Lung (tissue), 12 donors: ENCODE measurements around the gene EIF3M. TPM values are rescaled to one million over a fixed set of nuclear protein-coding genes. Genes with fewer than 3 reads are reported as not detected.

Source experiments
- ATAC-seq: fragments of 200-7000 bp; cut with Tn5 transposase; one replicate; pipeline ENCODE4 v1.9.1; 2020; ENCODE audit warnings: moderate number of reproducible peaks; ENCODE audit not compliant: insufficient read depth, low FRiP score
- DNase-seq, 3 donors: peaks; one replicate each; pipeline ENCODE4 v3.0.0-alpha.2; 2013 to 2017
- H3K27ac ChIP-seq, 2 donors: one replicate each; pipeline ENCODE4 v1.5.1; 2013; ENCODE audit warnings: mild to moderate bottlenecking in 2 of 2, moderate library complexity in 2 of 2, control low read depth in 1 of 2, inconsistent platforms in 1 of 2, low read depth in 1 of 2, low read length in 1 of 2
- H3K27me3 ChIP-seq, 3 donors: one replicate each; pipeline ENCODE4 v1.5.1; 2013; ENCODE audit warnings: low read length in 2 of 3; ENCODE audit not compliant: control insufficient read depth in 3 of 3, insufficient read depth in 3 of 3
- H3K36me3 ChIP-seq, 4 donors: one replicate each; pipeline ENCODE4 v1.5.1; 2013; ENCODE audit warnings: low read length in 4 of 4, mild to moderate bottlenecking in 1 of 4, moderate library complexity in 1 of 4; ENCODE audit not compliant: control insufficient read depth in 4 of 4, insufficient read depth in 4 of 4
- H3K4me1 ChIP-seq, 5 donors: one replicate each; pipeline ENCODE4 v1.5.1; 2013; ENCODE audit warnings: low read length in 5 of 5, mild to moderate bottlenecking in 2 of 5, moderate library complexity in 1 of 5; ENCODE audit not compliant: control insufficient read depth in 5 of 5, insufficient read depth in 5 of 5
- H3K4me3 ChIP-seq: one replicate; pipeline ENCODE4 v1.5.1; 2013; ENCODE audit warnings: mild to moderate bottlenecking, control low read depth, moderate library complexity
- H3K9ac ChIP-seq, 2 donors: one replicate each; pipeline ENCODE4 v1.5.1; 2013; ENCODE audit warnings: low read length in 2 of 2, control low read depth in 1 of 2; ENCODE audit not compliant: insufficient read depth in 1 of 2
- H3K9me3 ChIP-seq, 4 donors: one replicate each; pipeline ENCODE4 v1.5.1; 2013; ENCODE audit warnings: low read length in 3 of 4, mild to moderate bottlenecking in 1 of 4, moderate library complexity in 1 of 4; ENCODE audit not compliant: control insufficient read depth in 4 of 4, insufficient read depth in 3 of 4
- CTCF ChIP-seq: IDR thresholded peaks from 2 replicates; pipeline ENCODE4 v1.5.1; 2012; ENCODE audit warnings: mild to moderate bottlenecking; ENCODE audit errors: control extremely low read depth, extremely low read depth
- WGBS, 2 donors: extraction: QIAGEN DNeasy Blood & Tissue Kit; methylation state at CpG; one replicate each; pipeline ENCODE4 v1.1.7; 2013; 5-methylcytosine and 5-hydroxymethylcytosine counted together
- polyA plus RNA-seq, 2 donors: library from polyadenylated mRNA; stranded (reverse); fragments of 200-250 nt; gene quantifications; one replicate each; pipeline ENCODE4 v1.2.1, GENCODE V29; 2013
- total RNA-seq, 2 donors: library from RNA; depleted of rRNA in 1 of 2; stranded (reverse); fragments of >200 nt in 1 of 2; gene quantifications; one replicate each; pipeline ENCODE4 v1.2.1, GENCODE V29; 2014 to 2021
- donor health status: control.
- donor health status: control.
- donor health status: Bipolar disorder and iron deficiency.
- donor health status: healthy.
- donor health status: DM: yes; HTN: yes; CAD: no.

EIF3M gene
- total and polyA plus RNA-seq, 4 donors = 168 to 247 (median 208) TPM

GRCh38 chr11:32574421-32574820 lies 9.2 kb upstream of the EIF3M start:
- no peak overlapping the region for H3K27ac ChIP-seq
- H3K27me3 ChIP-seq = peaks cover 0 to 5% (median 3%) of the 10 kb centered on the region in 3 donors
- ATAC-seq = no peak
- no peak for DNase-seq
- TF ChIP-seq CTCF = no peak
- H3K9me3 ChIP-seq = peaks cover 0 to 3% (median 0%) of the 10 kb centered on the region in 4 donors
- no peaks in the 10 kb centered on the region for H3K4me1 ChIP-seq
- H3K9ac ChIP-seq = no peak overlapping the region
- no peaks in the 10 kb centered on the region for H3K36me3 ChIP-seq
- H3K4me3 ChIP-seq = no peak overlapping the region
- 77 to 87% methylated on average over 4 of the region's 4 CpGs for WGBS, 2 donors

GRCh38 chr11:32575070-32575469 lies 8.6 kb upstream of the EIF3M start:
- H3K4me3 ChIP-seq = no peak overlapping the region
- no peak for TF ChIP-seq CTCF
- DNase-seq (no peak), ATAC-seq (no peak)
- H3K36me3 ChIP-seq = no peaks in the 10 kb centered on the region
- no peak overlapping the region for H3K27ac ChIP-seq
- WGBS, 2 donors = 69 to 79% methylated on average over 2 of the region's 2 CpGs
- H3K4me1 ChIP-seq = no peaks in the 10 kb centered on the region
- H3K9ac ChIP-seq = no peak overlapping the region
- H3K9me3 ChIP-seq = peaks cover 0 to 3% (median 0%) of the 10 kb centered on the region in 4 donors
- H3K27me3 ChIP-seq = peaks cover 0 to 5% (median 3%) of the 10 kb centered on the region in 3 donors

DNA sequence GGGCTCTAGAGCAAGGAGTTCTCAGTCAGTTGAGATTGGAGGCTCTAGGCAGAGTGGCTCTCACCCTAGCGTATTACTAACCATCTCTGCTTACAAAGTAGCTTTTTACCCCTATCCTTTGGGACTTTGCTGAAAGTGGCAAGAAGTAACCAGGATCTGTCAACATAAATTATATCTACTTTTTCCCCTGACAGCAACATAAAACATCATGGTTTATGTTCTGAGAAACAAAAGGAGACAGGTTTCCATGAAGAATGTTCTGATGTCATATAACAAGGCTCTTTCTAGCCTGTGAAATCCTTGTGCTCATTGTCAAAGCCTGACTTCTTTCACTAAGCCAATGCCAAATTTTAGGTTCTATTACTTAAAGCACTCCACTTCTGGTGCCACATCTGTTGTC lies 7.2 kb upstream of the EIF3M start:
- H3K27me3 ChIP-seq = peaks cover 0 to 5% (median 3%) of the 10 kb centered on the region in 3 donors
- no peak overlapping the region for H3K27ac ChIP-seq
- DNase-seq (no peak), ATAC-seq (no peak)
- peaks cover 0 to 3% (median 0%) of the 10 kb centered on the region in 4 donors for H3K9me3 ChIP-seq
- no peak for TF ChIP-seq CTCF
- H3K9ac ChIP-seq = no peak overlapping the region
- no peaks in the 10 kb centered on the region for H3K36me3 ChIP-seq
- H3K4me1 ChIP-seq = no peaks in the 10 kb centered on the region
- no peak overlapping the region for H3K4me3 ChIP-seq
- 92 to 98% methylated on average over 1 of the region's 1 CpG for WGBS, 2 donors

- no peak overlapping the region for H3K9ac ChIP-seq
- WGBS, 2 donors = 62 to 64% methylated on average over 2 of the region's 2 CpGs
Observed at GRCh38 chr11:32580967-32581366, 2.7 kb upstream of the EIF3M start.

More at GRCh38 chr11:32580967-32581366, 2.7 kb upstream of the EIF3M start:
- Histone ChIP-seq H3K27ac (no peak overlapping the region), H3K4me3 (no peak overlapping the region), H3K36me3 (no peaks in the 10 kb centered on the region), H3K9me3 (no peaks in the 10 kb centered on the region), H3K27me3 (peaks cover 0 to 5% (median 3%) of the 10 kb centered on the region in 3 donors), H3K4me1 (peaks cover 0 to 11% (median 5%) of the 10 kb centered on the region in 5 donors)
- TF ChIP-seq CTCF = no peak
- DNase-seq (no peak), ATAC-seq (no peak)
